ENCODE data around the gene RHOH.

Gene RHOH

DNA sequence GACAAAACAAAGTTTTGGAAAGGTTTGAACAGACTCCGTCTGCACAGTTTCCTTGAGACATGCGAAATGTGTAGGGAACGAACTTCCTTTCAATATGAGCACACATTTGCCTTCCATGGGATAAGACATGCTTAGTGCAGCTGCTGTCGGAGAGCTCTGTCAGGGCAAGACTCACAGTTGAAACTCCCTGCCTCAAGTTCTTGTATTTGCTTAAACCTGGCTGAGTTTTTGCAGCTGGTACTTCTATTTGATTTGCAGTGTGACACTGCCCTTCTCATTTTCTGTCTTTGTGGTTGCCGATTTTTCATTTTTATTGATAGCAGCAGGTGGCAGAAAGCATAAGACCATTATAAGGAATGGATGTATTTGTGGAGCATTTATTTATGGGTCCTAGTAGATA, 18.2 kb upstream of the RHOH start:
- no peak overlapping the region for H3K4me3 ChIP-seq
- no peaks in the 10 kb centered on the region for H3K4me1 ChIP-seq
- no peaks in the 10 kb centered on the region for H3K27me3 ChIP-seq (ENCODE audit: low read depth)
- H3K36me3 ChIP-seq (replicated peaks): no peaks in the 10 kb centered on the region
- no peaks in the 10 kb centered on the region for H3K9me3 ChIP-seq
- in situ Hi-C loops (cut with MboI; ENCODE audit: low sequenced_read_pairs): no loop called here
- no peak for DNase-seq (ENCODE audit: low spot score in 2 of 2)

- Histone ChIP-seq H3K4me3 (no peak overlapping the region), H3K9me3 (no peaks in the 10 kb centered on the region), H3K4me1 (no peaks in the 10 kb centered on the region), H3K27me3 (ENCODE audit: low read depth) (no peaks in the 10 kb centered on the region), H3K36me3 (replicated peaks) (no peaks in the 10 kb centered on the region)
- no peak for DNase-seq (ENCODE audit: low spot score in 2 of 2)
- in situ Hi-C loops (cut with MboI; ENCODE audit: low sequenced_read_pairs): no loop called here
These were observed 17.5 kb upstream of the RHOH start for GRCh38 chr4:40179360-40179759.

- no peak overlapping the region for H3K4me3 ChIP-seq
- in situ Hi-C loops (cut with MboI; ENCODE audit: low sequenced_read_pairs): no loop called here
- H3K4me1 ChIP-seq: no peaks in the 10 kb centered on the region; the same call in 1 of the 2 replicates
- no peak for DNase-seq (ENCODE audit: low spot score in 2 of 2)
- no peaks in the 10 kb centered on the region for H3K36me3 ChIP-seq (replicated peaks)
- H3K27me3 ChIP-seq (ENCODE audit: low read depth): no peaks in the 10 kb centered on the region
- H3K9me3 ChIP-seq: no peaks in the 10 kb centered on the region
These were observed 16.5 kb upstream of the RHOH start for GRCh38 chr4:40180356-40180755.

- no peak for DNase-seq (ENCODE audit: low spot score in 2 of 2)
- Histone ChIP-seq H3K4me1 (no peaks in the 10 kb centered on the region; the same call in 1 of the 2 replicates), H3K4me3 (no peak overlapping the region), H3K36me3 (replicated peaks) (no peaks in the 10 kb centered on the region), H3K27me3 (ENCODE audit: low read depth) (no peaks in the 10 kb centered on the region), H3K9me3 (no peaks in the 10 kb centered on the region)
- in situ Hi-C loops (cut with MboI; ENCODE audit: low sequenced_read_pairs): no loop called here
These were observed 14.8 kb upstream of the RHOH start for GRCh38 chr4:40182001-40182400.

GRCh38 chr4:40182954-40183353, 13.9 kb upstream of the RHOH start:
- no peaks in the 10 kb centered on the region for H3K27me3 ChIP-seq (ENCODE audit: low read depth)
- H3K9me3 ChIP-seq: no peaks in the 10 kb centered on the region
- in situ Hi-C loops (cut with MboI; ENCODE audit: low sequenced_read_pairs): no loop called here
- no peak for DNase-seq (ENCODE audit: low spot score in 2 of 2)
- H3K36me3 ChIP-seq (replicated peaks): no peaks in the 10 kb centered on the region
- no peaks in the 10 kb centered on the region; the same call in 1 of the 2 replicates for H3K4me1 ChIP-seq
- H3K4me3 ChIP-seq: no peak overlapping the region

- H3K9me3 ChIP-seq: no peaks in the 10 kb centered on the region
- no peak overlapping the region for H3K4me3 ChIP-seq
- in situ Hi-C loops (cut with MboI; ENCODE audit: low sequenced_read_pairs): no loop called here
- no peaks in the 10 kb centered on the region; the same call in 1 of the 2 replicates for H3K4me1 ChIP-seq
- H3K36me3 ChIP-seq (replicated peaks): no peaks in the 10 kb centered on the region
- no peaks in the 10 kb centered on the region for H3K27me3 ChIP-seq (ENCODE audit: low read depth)
- no peak for DNase-seq (ENCODE audit: low spot score in 2 of 2)
These were observed 13.0 kb upstream of the RHOH start for GRCh38 chr4:40183615-40184411.

- no peak overlapping the region for H3K4me3 ChIP-seq
- no peaks in the 10 kb centered on the region for H3K9me3 ChIP-seq
- in situ Hi-C loops (cut with MboI; ENCODE audit: low sequenced_read_pairs): no loop called here
- H3K27me3 ChIP-seq (ENCODE audit: low read depth): no peaks in the 10 kb centered on the region
- no peaks in the 10 kb centered on the region for H3K36me3 ChIP-seq (replicated peaks)
- DNase-seq (ENCODE audit: low spot score in 2 of 2): no peak
- no peaks in the 10 kb centered on the region; the same call in 1 of the 2 replicates for H3K4me1 ChIP-seq
These were observed 10.8 kb upstream of the RHOH start for GRCh38 chr4:40185830-40186664.

DNA sequence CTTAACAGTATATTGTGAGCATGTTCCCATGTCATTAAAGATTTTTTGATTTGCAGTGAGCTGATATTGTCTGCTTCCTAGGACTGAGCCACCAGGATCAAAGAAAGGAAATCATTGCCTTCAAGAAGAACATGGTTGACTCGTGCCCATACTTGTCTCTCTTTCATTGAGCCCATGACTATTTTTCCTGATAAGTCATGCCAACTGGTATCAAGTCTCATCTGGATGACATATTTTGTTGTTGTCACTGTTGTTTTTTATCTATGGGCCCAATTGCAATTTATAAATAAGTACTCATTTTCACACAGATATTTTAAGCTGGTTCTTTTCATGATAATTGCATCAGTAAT, 10.2 kb upstream of the RHOH start:
- H3K4me1 ChIP-seq: no peaks in the 10 kb centered on the region; the same call in 1 of the 2 replicates

DNA sequence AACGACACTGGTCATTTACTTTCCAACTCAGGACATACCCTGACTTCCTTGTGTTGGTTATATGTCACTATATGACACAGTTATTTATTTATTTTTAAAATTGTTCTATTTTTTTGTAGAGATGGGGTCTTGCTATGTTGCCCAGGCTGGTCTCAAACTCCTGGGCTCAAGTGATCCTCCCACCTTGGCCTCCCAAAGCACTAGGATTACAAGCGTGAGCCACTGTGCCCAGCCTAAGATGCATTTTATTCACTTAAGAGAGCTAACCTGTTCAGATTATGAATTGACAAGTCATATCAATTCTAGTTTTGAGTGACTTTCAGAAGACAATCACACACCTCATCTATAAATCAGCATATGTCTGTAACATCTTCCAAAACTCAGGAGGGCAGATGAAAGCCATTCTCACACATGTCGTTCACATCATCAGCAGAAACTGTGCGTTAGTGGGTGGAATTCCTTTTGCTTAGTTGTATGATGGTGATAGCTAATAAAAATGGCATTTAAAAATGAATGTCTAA, 9.4 kb upstream of the RHOH start:
- Histone ChIP-seq H3K27me3 (ENCODE audit: low read depth) (no peaks in the 10 kb centered on the region), H3K4me3 (no peak overlapping the region), H3K36me3 (replicated peaks) (no peaks in the 10 kb centered on the region), H3K4me1 (peaks cover 4% of the 10 kb centered on the region), H3K9me3 (no peaks in the 10 kb centered on the region)
- in situ Hi-C loops (cut with MboI; ENCODE audit: low sequenced_read_pairs): no loop called here
- DNase-seq (ENCODE audit: low spot score in 2 of 2): no peak

More for the DNA sequence above, 10.2 kb upstream of the RHOH start:
- in situ Hi-C loops (cut with MboI; ENCODE audit: low sequenced_read_pairs): no loop called here
- Histone ChIP-seq H3K4me3 (no peak overlapping the region), H3K9me3 (no peaks in the 10 kb centered on the region), H3K36me3 (replicated peaks) (no peaks in the 10 kb centered on the region), H3K27me3 (ENCODE audit: low read depth) (no peaks in the 10 kb centered on the region)
- DNase-seq (ENCODE audit: low spot score in 2 of 2): no peak

- no peaks in the 10 kb centered on the region for H3K9me3 ChIP-seq
- H3K27me3 ChIP-seq (ENCODE audit: low read depth): no peaks in the 10 kb centered on the region
- H3K4me3 ChIP-seq: no peak overlapping the region
- peaks cover 27% of the 10 kb centered on the region for H3K4me1 ChIP-seq
- in situ Hi-C loops (cut with MboI; ENCODE audit: low sequenced_read_pairs): no loop called here
- DNase-seq (ENCODE audit: low spot score in 2 of 2): no peak
- H3K36me3 ChIP-seq (replicated peaks): no peaks in the 10 kb centered on the region
These were observed 6.8 kb upstream of the RHOH start for GRCh38 chr4:40190019-40190418.

- Histone ChIP-seq H3K4me1 (peaks cover 28% of the 10 kb centered on the region), H3K9me3 (no peaks in the 10 kb centered on the region), H3K4me3 (no peak overlapping the region), H3K36me3 (replicated peaks) (no peaks in the 10 kb centered on the region), H3K27me3 (ENCODE audit: low read depth) (no peaks in the 10 kb centered on the region)
- in situ Hi-C loops (cut with MboI; ENCODE audit: low sequenced_read_pairs): no loop called here
- no peak for DNase-seq (ENCODE audit: low spot score in 2 of 2)
These were observed 6.4 kb upstream of the RHOH start for GRCh38 chr4:40190465-40190864.

DNA sequence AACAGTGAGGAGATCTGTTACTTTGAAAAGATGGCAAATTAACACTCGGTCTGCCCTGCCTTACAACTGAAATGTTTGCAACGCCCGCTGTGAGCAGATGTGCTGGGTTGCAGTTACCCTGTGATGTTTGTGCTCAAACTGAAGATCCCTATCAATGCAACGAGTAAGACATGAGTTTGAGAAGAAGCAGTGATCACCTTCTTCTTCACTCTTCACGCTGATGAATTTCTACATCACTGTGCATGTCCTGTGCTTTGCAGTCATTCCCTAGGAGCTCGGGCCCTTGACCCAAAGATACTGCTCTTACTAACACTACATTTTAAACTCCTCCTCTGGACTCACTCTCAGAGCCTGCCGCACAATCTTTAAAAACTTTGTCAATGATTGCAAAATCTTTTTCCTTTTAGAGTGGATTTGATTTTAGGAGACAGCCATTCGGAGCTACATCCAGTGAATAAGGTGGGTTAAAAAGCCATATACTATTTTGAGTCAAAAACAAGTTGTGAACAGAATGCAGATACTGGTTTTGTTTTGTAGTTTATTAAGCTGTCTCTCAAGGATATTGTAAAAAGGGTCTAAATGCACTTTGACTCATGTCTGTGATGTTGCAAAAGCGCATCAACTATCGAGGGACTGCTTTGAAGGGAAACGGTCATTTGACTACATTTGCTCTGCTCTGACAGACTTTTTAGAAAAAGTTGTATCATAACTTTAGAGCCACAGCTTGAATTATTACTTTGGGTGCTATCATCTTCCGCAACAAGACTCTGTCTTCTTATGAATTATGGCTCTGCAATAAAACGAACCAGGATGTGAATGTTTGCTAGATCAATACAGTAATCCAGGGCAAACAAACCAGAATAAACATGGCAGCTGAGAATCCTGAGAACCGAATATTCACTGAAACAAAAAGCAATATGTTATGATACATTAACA, 5.7 kb upstream of the RHOH start:
- no peak for DNase-seq (ENCODE audit: low spot score in 2 of 2)
- Histone ChIP-seq H3K4me1 (peaks cover 28% of the 10 kb centered on the region), H3K27me3 (ENCODE audit: low read depth) (no peaks in the 10 kb centered on the region), H3K4me3 (no peak overlapping the region), H3K36me3 (replicated peaks) (no peaks in the 10 kb centered on the region), H3K9me3 (no peaks in the 10 kb centered on the region)
- in situ Hi-C loops (cut with MboI; ENCODE audit: low sequenced_read_pairs): no loop called here

Measured in HAP-1 (cell line).